ENCODE data around the gene IGBP1. TPM values are rescaled to one million over a fixed set of nuclear protein-coding genes. Genes with fewer than 3 reads are reported as not detected.

Gene IGBP1
- 86.5 and 118 TPM in 2 replicates for total RNA-seq

GRCh38 chrX:70133303-70134115 lies at the start of gene IGBP1:
IGBP1 (plus strand) TSS chrX:70133447; CDS start chrX:70133948, 501 bp downstream.

GRCh38 chrX:70176938-70177533 lies 43.8 kb downstream of the IGBP1 start, which contains the start of gene DGAT2L6:
DGAT2L6 (plus strand) TSS chrX:70177483; CDS start chrX:70177583, 100 bp downstream.

Other genes with a start within 250 kb of the IGBP1 start
- gene AWAT2, start 83.5 kb upstream of the IGBP1 start, total RNA-seq, result 0.17 and 0.43 TPM in 2 replicates
- not detected in 2 replicates for gene OTUD6A, start 71.0 kb upstream of the IGBP1 start, total RNA-seq
- not detected in 2 replicates for gene DGAT2L6, start 44.0 kb downstream of the IGBP1 start, total RNA-seq
- gene AWAT1, start 101.2 kb downstream of the IGBP1 start, total RNA-seq, result not detected in 2 replicates
- 0.09 TPM in 1 of 2 replicates, not detected in the other for gene P2RY4, start 126.8 kb downstream of the IGBP1 start, total RNA-seq
- gene ARR3, start 134.9 kb downstream of the IGBP1 start, total RNA-seq, result not detected in 2 replicates
- not detected in 2 replicates for gene RAB41, start 148.7 kb downstream of the IGBP1 start, total RNA-seq
- gene PDZD11, start 156.5 kb downstream of the IGBP1 start, total RNA-seq, result 32.1 and 32.9 TPM in 2 replicates
- gene KIF4A, start 156.7 kb downstream of the IGBP1 start, total RNA-seq, result 2.6 and 2.9 TPM in 2 replicates

All from dermis lymphatic vessel endothelial cell (primary cell).